ENCODE data around the gene COMMD9. TPM values are rescaled to one million over a fixed set of nuclear protein-coding genes. Genes with fewer than 3 reads are reported as not detected.

Gene COMMD9
- total RNA-seq, 1 experiment from 2014 or later, result 154 TPM

DNA sequence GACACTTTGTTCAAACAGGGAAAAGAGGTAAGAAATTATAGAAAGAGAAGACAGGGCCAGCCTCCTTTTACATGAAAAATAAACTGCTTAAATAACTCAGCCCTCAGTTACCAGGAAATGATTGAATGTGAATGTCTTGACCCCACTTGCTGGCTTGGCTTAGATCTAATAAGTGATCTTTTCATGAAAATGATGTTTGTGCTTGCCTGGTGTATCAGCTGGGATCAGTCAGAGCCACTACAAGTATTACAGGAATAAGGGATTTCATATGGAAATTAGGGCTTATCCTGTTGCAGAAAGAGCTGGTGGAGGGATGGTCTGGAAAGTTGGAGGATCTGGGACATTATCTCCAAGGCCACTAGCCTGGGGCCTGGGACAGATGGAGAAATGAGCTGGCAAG, 51.8 kb downstream of the COMMD9 start:
- Histone ChIP-seq H3K36me3 (ENCODE audit: insufficient read depth, low read length, poor library complexity, severe bottlenecking) (no peaks in the 10 kb centered on the region), H3K9me3 (ENCODE audit: low read depth, low read length, poor library complexity, severe bottlenecking) (no peaks in the 10 kb centered on the region), H3K4me1 (ENCODE audit: insufficient read depth, low read length, poor library complexity, severe bottlenecking) (no peaks in the 10 kb centered on the region), H3K27me3 (replicated peaks; ENCODE audit: insufficient read depth, low read depth, low read length, poor library complexity) (no peaks in the 10 kb centered on the region), H3K27ac (ENCODE audit: low read depth, low read length, poor library complexity, severe bottlenecking) (no peak overlapping the region), H3K4me3 (ENCODE audit: low read depth, low read length, poor library complexity, severe bottlenecking) (no peak overlapping the region)
- CTCF ChIA-PET, result no interaction called here
- POLR2A ChIA-PET (ENCODE audit: low non-redundant PET), result no interaction called here
- intact Hi-C loops (cut with micrococcal nuclease; ENCODE audit: unreplicated experiment), result no loop called here
- no peak for DNase-seq (ENCODE audit: low spot score)
- TF ChIP-seq EZH2 (IDR thresholded peaks at IDR 0.05; ENCODE audit: borderline replicate concordance, low read depth, low read length, poor library complexity, severe bottlenecking), result no peak
- no peak for TF ChIP-seq CTCF (conservative IDR thresholded peaks at IDR 0.05; ENCODE audit: low read depth, low read length)
- BruUV-seq (replicated peaks), result no TSS peak

DNA sequence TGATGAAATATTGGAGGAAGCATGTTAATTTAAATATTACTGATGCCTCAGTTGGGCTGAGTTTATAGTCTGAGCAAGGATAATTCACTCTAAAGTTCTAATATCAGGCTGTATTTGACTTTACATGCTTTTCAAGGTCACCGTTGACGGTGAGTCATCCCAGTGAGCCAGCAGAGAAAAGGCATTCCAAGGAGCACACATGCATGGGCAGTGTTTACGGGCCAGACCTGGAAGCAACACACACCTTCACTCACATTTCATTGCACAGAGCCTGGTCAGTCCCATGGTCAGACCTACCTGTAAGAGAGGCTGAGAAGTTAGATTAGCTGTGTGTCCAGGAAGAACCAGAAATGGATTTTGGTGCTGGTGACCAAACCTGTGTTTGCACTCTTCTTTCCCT, 53.5 kb downstream of the COMMD9 start:
- no peaks in the 10 kb centered on the region for H3K9me3 ChIP-seq (ENCODE audit: low read depth, low read length, poor library complexity, severe bottlenecking)
- no peaks in the 10 kb centered on the region for H3K36me3 ChIP-seq (ENCODE audit: insufficient read depth, low read length, poor library complexity, severe bottlenecking)
- intact Hi-C loops (cut with micrococcal nuclease; ENCODE audit: unreplicated experiment), result no loop called here
- DNase-seq (ENCODE audit: low spot score), result no peak
- BruUV-seq (replicated peaks), result no TSS peak
- TF ChIP-seq EZH2 (IDR thresholded peaks at IDR 0.05; ENCODE audit: borderline replicate concordance, low read depth, low read length, poor library complexity, severe bottlenecking) (no peak), CTCF (conservative IDR thresholded peaks at IDR 0.05; ENCODE audit: low read depth, low read length) (no peak)
- H3K4me1 ChIP-seq (ENCODE audit: insufficient read depth, low read length, poor library complexity, severe bottlenecking), result peaks cover 14% of the 10 kb centered on the region
- no peak overlapping the region for H3K4me3 ChIP-seq (ENCODE audit: low read depth, low read length, poor library complexity, severe bottlenecking)
- POLR2A ChIA-PET (ENCODE audit: low non-redundant PET), result no interaction called here
- H3K27me3 ChIP-seq (replicated peaks; ENCODE audit: insufficient read depth, low read depth, low read length, poor library complexity), result no peaks in the 10 kb centered on the region
- CTCF ChIA-PET, result interaction anchor here (0.6 kb wide), 1 partner anchor 467 kb away, joined by 3 read pairs; no protein-coding TSS in a partner anchor
- H3K27ac ChIP-seq (ENCODE audit: low read depth, low read length, poor library complexity, severe bottlenecking), result no peak overlapping the region

DNA sequence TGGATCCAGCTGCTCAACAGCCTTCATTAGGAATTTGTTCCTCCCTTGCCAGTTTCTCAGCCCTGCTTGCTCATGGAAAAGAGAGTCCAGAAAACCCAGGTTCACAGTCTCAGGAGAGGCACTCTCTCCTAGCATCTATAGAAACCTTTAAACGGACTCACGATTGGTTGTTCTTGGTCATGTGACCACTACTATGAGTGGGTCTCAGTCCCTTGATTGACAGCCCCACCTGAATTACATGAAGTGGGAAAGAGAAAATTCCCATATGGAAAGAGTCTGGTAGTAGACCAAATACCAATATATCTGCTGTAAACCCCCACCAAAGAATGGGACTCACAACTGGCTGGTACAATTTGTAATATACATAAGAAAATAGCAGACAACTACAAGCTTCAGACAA, 54.4 kb downstream of the COMMD9 start:
- POLR2A ChIA-PET (ENCODE audit: low non-redundant PET), result no interaction called here
- H3K4me1 ChIP-seq (ENCODE audit: insufficient read depth, low read length, poor library complexity, severe bottlenecking), result peaks cover 15% of the 10 kb centered on the region
- BruUV-seq (replicated peaks), result no TSS peak

More for the DNA sequence above, 54.4 kb downstream of the COMMD9 start:
- intact Hi-C loops (cut with micrococcal nuclease; ENCODE audit: unreplicated experiment), result no loop called here
- no peaks in the 10 kb centered on the region for H3K36me3 ChIP-seq (ENCODE audit: insufficient read depth, low read length, poor library complexity, severe bottlenecking)
- H3K9me3 ChIP-seq (ENCODE audit: low read depth, low read length, poor library complexity, severe bottlenecking), result no peaks in the 10 kb centered on the region
- CTCF ChIA-PET, result no interaction called here
- no peak for TF ChIP-seq EZH2 (IDR thresholded peaks at IDR 0.05; ENCODE audit: borderline replicate concordance, low read depth, low read length, poor library complexity, severe bottlenecking)
- no peak for TF ChIP-seq CTCF (conservative IDR thresholded peaks at IDR 0.05; ENCODE audit: low read depth, low read length)
- H3K27me3 ChIP-seq (replicated peaks; ENCODE audit: insufficient read depth, low read depth, low read length, poor library complexity), result no peaks in the 10 kb centered on the region
- H3K4me3 ChIP-seq (ENCODE audit: low read depth, low read length, poor library complexity, severe bottlenecking), result no peak overlapping the region
- no peak for DNase-seq (ENCODE audit: low spot score)
- no peak overlapping the region for H3K27ac ChIP-seq (ENCODE audit: low read depth, low read length, poor library complexity, severe bottlenecking)

Measured in A673 (cell line).